ENCODE data around the gene PPP1R9B.

The PPP1R9B gene

DNA sequence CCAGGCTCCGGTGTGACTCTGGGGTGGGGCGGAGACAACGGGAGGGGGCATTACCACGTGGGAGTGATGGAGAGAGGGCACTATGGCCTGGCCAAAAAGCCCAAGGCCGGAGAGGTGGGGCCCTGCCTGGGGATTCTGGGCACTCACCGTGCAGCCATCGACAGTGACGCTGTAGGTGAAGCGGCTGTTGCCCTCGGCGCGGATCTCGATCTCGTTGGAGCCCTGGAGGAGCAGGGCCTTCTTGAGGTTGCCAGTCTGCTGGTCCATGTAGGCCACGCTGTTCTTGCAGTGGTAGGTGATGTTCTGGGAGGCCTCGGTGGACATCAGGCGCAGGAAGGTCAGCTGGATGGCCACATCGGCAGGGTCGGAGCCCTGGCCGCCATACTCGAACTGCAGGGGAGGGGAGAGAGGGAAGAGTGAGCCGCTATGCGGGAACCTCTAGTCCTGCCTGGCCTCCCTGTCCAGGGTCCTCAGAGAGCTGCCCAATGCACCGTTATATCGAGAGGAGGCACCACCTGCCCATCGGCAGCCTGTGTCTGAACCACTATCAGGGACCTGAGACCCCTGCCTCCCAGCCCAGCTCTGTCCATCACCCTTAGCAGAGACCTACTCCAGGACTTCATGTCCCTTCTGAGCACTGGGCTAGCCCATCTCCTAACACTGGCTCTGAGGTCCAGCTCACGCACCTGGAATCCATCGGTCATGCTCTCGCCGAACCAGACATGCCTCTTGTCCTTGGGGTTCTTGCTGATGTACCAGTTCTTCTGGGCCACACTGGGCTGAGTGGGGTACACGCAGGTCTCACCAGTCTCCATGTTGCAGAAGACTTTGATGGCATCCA lies 35.4 kb upstream of the PPP1R9B start:
- Histone ChIP-seq H3K9ac (ENCODE audit: low read depth, low read length) (no peak overlapping the region), H2AFZ (ENCODE audit: low read depth, low read length) (no peak overlapping the region), H3K36me3 (ENCODE audit: insufficient read depth, low read length) (no peaks in the 10 kb centered on the region), H4K20me1 (ENCODE audit: insufficient read depth, low read length) (peaks cover 3% of the 10 kb centered on the region; the same call in 1 of the 2 replicates), H3K9me3 (ENCODE audit: insufficient read depth, low read length, severe bottlenecking) (no peaks in the 10 kb centered on the region), H3K79me2 (ENCODE audit: insufficient read depth, low read length) (no peaks in the 10 kb centered on the region), H3K27ac (ENCODE audit: low read length) (no peak overlapping the region), H3K4me3 (ENCODE audit: low read depth in 1 of 2, low read length in 2 of 2) (no peak overlapping the region), H3K27me3 (ENCODE audit: insufficient read depth, low read length, poor library complexity) (peaks cover 12% of the 10 kb centered on the region), H3K4me2 (ENCODE audit: insufficient read depth, low read length) (no peak overlapping the region), H3K4me1 (ENCODE audit: insufficient read depth, low read length) (0 out of 2 replicates have a peak, but pooled peaks cover 3% of the 10 kb centered on the region)
- DNase-seq (no peak), ATAC-seq (ENCODE audit: insufficient read depth, low read depth) (no peak)
- TF ChIP-seq, protein P1, sequence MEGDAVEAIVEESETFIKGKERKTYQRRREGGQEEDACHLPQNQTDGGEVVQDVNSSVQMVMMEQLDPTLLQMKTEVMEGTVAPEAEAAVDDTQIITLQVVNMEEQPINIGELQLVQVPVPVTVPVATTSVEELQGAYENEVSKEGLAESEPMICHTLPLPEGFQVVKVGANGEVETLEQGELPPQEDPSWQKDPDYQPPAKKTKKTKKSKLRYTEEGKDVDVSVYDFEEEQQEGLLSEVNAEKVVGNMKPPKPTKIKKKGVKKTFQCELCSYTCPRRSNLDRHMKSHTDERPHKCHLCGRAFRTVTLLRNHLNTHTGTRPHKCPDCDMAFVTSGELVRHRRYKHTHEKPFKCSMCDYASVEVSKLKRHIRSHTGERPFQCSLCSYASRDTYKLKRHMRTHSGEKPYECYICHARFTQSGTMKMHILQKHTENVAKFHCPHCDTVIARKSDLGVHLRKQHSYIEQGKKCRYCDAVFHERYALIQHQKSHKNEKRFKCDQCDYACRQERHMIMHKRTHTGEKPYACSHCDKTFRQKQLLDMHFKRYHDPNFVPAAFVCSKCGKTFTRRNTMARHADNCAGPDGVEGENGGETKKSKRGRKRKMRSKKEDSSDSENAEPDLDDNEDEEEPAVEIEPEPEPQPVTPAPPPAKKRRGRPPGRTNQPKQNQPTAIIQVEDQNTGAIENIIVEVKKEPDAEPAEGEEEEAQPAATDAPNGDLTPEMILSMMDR (IDR thresholded peaks at IDR 0.05; ENCODE audit: borderline replicate concordance, extremely low read depth, low read length, poor library complexity, severe bottlenecking): no peak
- TF ChIP-seq EZH2 (IDR thresholded peaks at IDR 0.05; ENCODE audit: borderline replicate concordance, low read depth, low read length, severe bottlenecking): no peak

DNA sequence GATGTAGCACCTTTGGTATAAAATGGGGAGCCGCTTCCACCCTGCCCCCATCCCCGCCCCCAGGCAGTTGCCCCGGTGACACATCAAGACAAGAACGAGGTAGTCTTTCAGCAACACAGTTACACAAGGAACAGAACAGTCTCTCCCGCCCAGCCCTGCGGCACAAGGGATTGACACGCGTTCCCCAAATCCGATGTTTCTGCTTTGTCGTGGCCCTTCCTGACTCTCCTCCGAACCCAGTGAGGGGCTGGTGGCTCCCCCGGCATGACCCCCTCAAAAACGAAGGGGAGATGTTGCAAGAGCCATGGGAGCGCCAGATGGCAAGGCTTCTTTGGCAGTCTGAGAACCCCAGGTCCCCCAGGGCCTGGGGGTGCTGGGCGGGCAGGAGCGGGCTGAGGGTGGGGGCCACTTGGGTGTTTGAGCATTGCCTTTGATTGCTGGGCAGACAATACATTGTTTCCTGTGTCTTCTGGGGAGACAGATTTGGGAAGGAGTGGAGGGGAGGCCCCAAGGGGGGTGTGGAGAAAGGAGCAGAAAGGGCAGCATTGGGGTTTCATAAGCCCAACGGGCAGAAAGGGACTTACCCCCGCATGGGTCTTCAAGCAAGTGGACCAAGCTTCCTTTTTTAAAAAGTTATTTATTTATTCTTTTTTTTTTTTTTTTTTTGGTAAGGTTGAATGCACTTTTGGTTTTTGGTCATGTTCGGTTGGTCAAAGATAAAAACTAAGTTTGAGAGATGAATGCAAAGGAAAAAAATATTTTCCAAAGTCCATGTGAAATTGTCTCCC lies 34.3 kb upstream of the PPP1R9B start:
- H3K27me3 ChIP-seq (ENCODE audit: insufficient read depth, low read length, poor library complexity): peaks cover 10% of the 10 kb centered on the region
- 0 out of 2 replicates have a peak, but pooled peaks cover 3% of the 10 kb centered on the region for H3K4me1 ChIP-seq (ENCODE audit: insufficient read depth, low read length)
- H3K36me3 ChIP-seq (ENCODE audit: insufficient read depth, low read length): no peaks in the 10 kb centered on the region
- no peaks in the 10 kb centered on the region for H3K9me3 ChIP-seq (ENCODE audit: insufficient read depth, low read length, severe bottlenecking)
- ATAC-seq (ENCODE audit: insufficient read depth, low read depth): no peak
- no peak overlapping the region for H3K27ac ChIP-seq (ENCODE audit: low read length)
- DNase-seq: no peak
- H3K79me2 ChIP-seq (ENCODE audit: insufficient read depth, low read length): no peaks in the 10 kb centered on the region
- H3K4me3 ChIP-seq (ENCODE audit: low read depth in 1 of 2, low read length in 2 of 2): no peak overlapping the region
- no peaks in the 10 kb centered on the region for H4K20me1 ChIP-seq (ENCODE audit: insufficient read depth, low read length)
- H3K9ac ChIP-seq (ENCODE audit: low read depth, low read length): no peak overlapping the region
- H2AFZ ChIP-seq (ENCODE audit: low read depth, low read length): no peak overlapping the region
- TF ChIP-seq EZH2 (IDR thresholded peaks at IDR 0.05; ENCODE audit: borderline replicate concordance, low read depth, low read length, severe bottlenecking): no peak
- TF ChIP-seq, protein P1 (IDR thresholded peaks at IDR 0.05; ENCODE audit: borderline replicate concordance, extremely low read depth, low read length, poor library complexity, severe bottlenecking): no peak
- H3K4me2 ChIP-seq (ENCODE audit: insufficient read depth, low read length): no peak overlapping the region

DNA sequence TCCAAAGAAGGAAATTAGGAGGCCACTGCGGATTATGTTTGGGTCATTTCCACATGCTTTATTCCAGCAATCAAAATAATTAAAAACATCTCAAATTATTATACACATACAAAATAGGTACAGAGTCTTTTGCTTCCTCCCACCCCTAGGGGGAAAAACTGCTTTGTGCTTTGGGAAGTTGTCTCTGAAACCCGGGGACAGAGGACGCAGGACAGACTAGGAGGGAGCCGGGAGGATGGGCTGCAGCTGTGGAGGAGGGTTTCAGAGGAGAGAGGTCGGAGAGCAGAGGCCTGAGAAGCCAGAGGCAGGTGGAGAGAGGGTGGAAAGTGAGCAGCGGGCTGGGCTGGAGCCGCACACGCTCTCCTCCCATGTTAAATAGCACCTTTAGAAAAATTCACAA lies 33.6 kb upstream of the PPP1R9B start:
- H3K9me3 ChIP-seq (ENCODE audit: insufficient read depth, low read length, severe bottlenecking): no peaks in the 10 kb centered on the region
- H4K20me1 ChIP-seq (ENCODE audit: insufficient read depth, low read length): no peaks in the 10 kb centered on the region
- H3K27me3 ChIP-seq (ENCODE audit: insufficient read depth, low read length, poor library complexity): peaks cover 7% of the 10 kb centered on the region
- TF ChIP-seq, protein P1 (IDR thresholded peaks at IDR 0.05; ENCODE audit: borderline replicate concordance, extremely low read depth, low read length, poor library complexity, severe bottlenecking): no peak
- TF ChIP-seq EZH2 (IDR thresholded peaks at IDR 0.05; ENCODE audit: borderline replicate concordance, low read depth, low read length, severe bottlenecking): no peak
- 0 out of 2 replicates have a peak, but pooled peaks cover 3% of the 10 kb centered on the region for H3K4me1 ChIP-seq (ENCODE audit: insufficient read depth, low read length)
- no peak overlapping the region for H2AFZ ChIP-seq (ENCODE audit: low read depth, low read length)
- H3K4me3 ChIP-seq (ENCODE audit: low read depth in 1 of 2, low read length in 2 of 2): no peak overlapping the region
- DNase-seq: no peak
- no peaks in the 10 kb centered on the region for H3K79me2 ChIP-seq (ENCODE audit: insufficient read depth, low read length)
- ATAC-seq (ENCODE audit: insufficient read depth, low read depth): no peak
- no peak overlapping the region for H3K9ac ChIP-seq (ENCODE audit: low read depth, low read length)
- no peak overlapping the region for H3K27ac ChIP-seq (ENCODE audit: low read length)
- H3K4me2 ChIP-seq (ENCODE audit: insufficient read depth, low read length): no peak overlapping the region
- no peaks in the 10 kb centered on the region for H3K36me3 ChIP-seq (ENCODE audit: insufficient read depth, low read length)
